ENCODE results near the gene CLEC4G.

GRCh38 chr19:7706955-7707456 is 24.9 kb downstream of the CLEC4G start:
- TF ChIP-seq CTCF (IDR thresholded peaks at IDR 0.05) (no peak), POLR2A (IDR thresholded peaks at IDR 0.05) (no peak)
